HepG2 (cell line): ENCODE results near the gene TYMS. TPM values are rescaled to one million over a fixed set of nuclear protein-coding genes. Genes with fewer than 3 reads are reported as not detected.

Source experiments
- ATAC-seq: fragments of 200-7000 bp; cut with Tn5 transposase; 3 replicates; pipeline ENCODE4 v1.9.1; 2020; ENCODE audit warnings: mild to moderate bottlenecking, moderate library complexity
- BruUV-seq: library from RNA; stranded (reverse); fragments of 400-500 nt; replicated peaks from 2 replicates; lab custom pipeline; 2021; lab: Mats Ljungman, UMichigan
- CTCF ChIA-PET: fragments of 300-600 bp; formaldehyde crosslinking; extraction: SDS; loops from one replicate; lab custom pipeline; 2021; ENCODE audit warnings: low total read pairs, inconsistent platforms, low intra/inter-chr PET ratio; lab: Yijun Ruan, JAX
- POLR2A ChIA-PET: fragments of 350-600 bp; sonication (Branson Sonifier 250); formaldehyde crosslinking; loops from one replicate; lab custom pipeline; 2020; ENCODE audit warnings: antibody characterized with exemption, inconsistent platforms; lab: Yijun Ruan, JAX
- DNase-seq: peaks from one replicate; pipeline ENCODE4 v3.0.0-alpha.2; 2015; ENCODE audit warnings: low spot score
- FAIRE-seq: peaks from 3 replicates; lab custom pipeline; 2011; peaks lifted over from hg19 to GRCh38; lab: Jason Lieb, UNC
- H2AFZ ChIP-seq: one replicate; pipeline ENCODE4 v1.6.1; 2011; ENCODE audit warnings: low read length, inconsistent platforms
- H3K27ac ChIP-seq: fragments of 300-600 bp; 3 replicates; pipeline ENCODE4 v1.8.0; 2011; ENCODE audit warnings: mixed run types, mild to moderate bottlenecking, mixed read lengths, low read length, inconsistent platforms; ENCODE audit not compliant: insufficient read depth; ENCODE audit errors: extremely low read length
- H3K27me3 ChIP-seq, 2 experiments: fragments of 200-600 bp in 1 of 2; 2 replicates in 1 of 2; 3 replicates in 1 of 2; pipeline versions ENCODE4 v1.6.0 to v1.8.0; 2011; ENCODE audit warnings: low read length in 2 of 2, mild to moderate bottlenecking in 2 of 2, moderate library complexity in 2 of 2, inconsistent platforms in 1 of 2; ENCODE audit not compliant: insufficient read depth in 2 of 2, control insufficient read depth in 1 of 2
- H3K36me3 ChIP-seq, 2 experiments: fragments of 200-600 bp in 1 of 2; replicated peaks in 1 of 2; 2 replicates in 1 of 2; 3 replicates in 1 of 2; pipeline versions ENCODE4 v1.5.1 to v1.8.0; 2011; ENCODE audit warnings: low read length in 2 of 2, inconsistent platforms in 1 of 2; ENCODE audit not compliant: insufficient read depth in 2 of 2, control insufficient read depth in 1 of 2
- H3K4me1 ChIP-seq: 2 replicates; pipeline ENCODE4 v1.5.1; 2012; ENCODE audit warnings: low read length, inconsistent platforms; ENCODE audit not compliant: insufficient read depth
- H3K4me2 ChIP-seq: 2 replicates; pipeline ENCODE4 v1.6.0; 2011; ENCODE audit warnings: low read depth, low read length, inconsistent platforms
- H3K4me3 ChIP-seq, 3 experiments: fragments of 200-600 bp in 1 of 3; sonication (generic), shearing (Covaris generic) in 1 of 3; replicated peaks in 1 of 3; 2 replicates each; pipeline ENCODE4 v1.5.1; 2011 to 2016; ENCODE audit warnings: low read length in 3 of 3, inconsistent platforms in 2 of 3, low read depth in 2 of 3, mild to moderate bottlenecking in 2 of 3, control low read depth in 1 of 3, mixed read lengths in 1 of 3; ENCODE audit not compliant: insufficient read depth in 1 of 3
- H3K79me2 ChIP-seq: one replicate; pipeline ENCODE4 v1.6.1; 2011; ENCODE audit warnings: low read length, inconsistent platforms; ENCODE audit not compliant: insufficient read depth
- H3K9ac ChIP-seq: 2 replicates; pipeline ENCODE4 v1.6.0; 2011; ENCODE audit warnings: mild to moderate bottlenecking, low read depth, low read length, inconsistent platforms; ENCODE audit not compliant: insufficient read depth
- H3K9me3 ChIP-seq: 2 replicates; pipeline ENCODE4 v1.5.1; 2012; ENCODE audit warnings: mild to moderate bottlenecking, low read length
- H4K20me1 ChIP-seq: 2 replicates; pipeline ENCODE4 v1.6.0; 2011; ENCODE audit warnings: inconsistent platforms, mild to moderate bottlenecking, low read length, moderate library complexity; ENCODE audit not compliant: insufficient read depth
- ARHGAP35 ChIP-seq: sonication (generic); formaldehyde crosslinking; IDR thresholded peaks from 2 replicates; pipeline ENCODE4 v1.9.0; 2022; ENCODE audit warnings: mild to moderate bottlenecking, inconsistent platforms, moderate library complexity, missing genetic modification reagents, borderline replicate concordance
- ERF ChIP-seq: IDR thresholded peaks from 2 replicates; pipeline ENCODE4 v1.6.1; 2018; ENCODE audit warnings: missing biosample characterization, missing genetic modification reagents
- FLYWCH1 ChIP-seq: sonication (generic); formaldehyde crosslinking; IDR thresholded peaks from 2 replicates; pipeline ENCODE4 v1.8.1; 2023; ENCODE audit warnings: mild to moderate bottlenecking, missing genetic modification reagents
- GATAD1 ChIP-seq: IDR thresholded peaks from 2 replicates; pipeline ENCODE4 v1.6.1; 2016; ENCODE audit warnings: missing genetic modification reagents, missing compliant biosample characterization
- HNRNPK ChIP-seq: fragments of 200-400 bp; formaldehyde crosslinking; IDR thresholded peaks from 2 replicates; pipeline ENCODE4 v1.6.1; 2018; ENCODE audit warnings: low read length, low read depth, moderate library complexity, mild to moderate bottlenecking; ENCODE audit not compliant: poor library complexity, severe bottlenecking
- MAFK ChIP-seq, 2 experiments: IDR thresholded peaks in 1 of 2; conservative IDR thresholded peaks in 1 of 2; 2 replicates each; pipeline ENCODE4 v1.6.1; 2011; ENCODE audit warnings: improper control_type of control experiment in 2 of 2, low read length in 2 of 2
- NR0B2 ChIP-seq: sonication (generic); formaldehyde crosslinking; IDR thresholded peaks from 2 replicates; pipeline ENCODE4 v1.4.0; 2020; ENCODE audit warnings: mild to moderate bottlenecking, missing genetic modification reagents
- SMAD3 ChIP-seq: sonication (generic); formaldehyde crosslinking; IDR thresholded peaks from 2 replicates; pipeline ENCODE4 v1.4.0; 2020; ENCODE audit warnings: missing genetic modification reagents
- SSRP1 ChIP-seq: IDR thresholded peaks from 2 replicates; pipeline ENCODE4 v1.6.1; 2016; ENCODE audit warnings: control low read depth
- TP53 ChIP-seq: sonication (generic); formaldehyde crosslinking; conservative IDR thresholded peaks from 2 replicates; pipeline ENCODE4 v1.4.0; 2020; ENCODE audit warnings: missing genetic modification reagents
- ZMYM2 ChIP-seq: sonication (generic); formaldehyde crosslinking; IDR thresholded peaks from 2 replicates; pipeline ENCODE4 v1.8.0; 2022; ENCODE audit warnings: mild to moderate bottlenecking, missing genetic modification reagents
- ZMYM3 ChIP-seq: sonication (generic); formaldehyde crosslinking; IDR thresholded peaks from 2 replicates; pipeline ENCODE4 v1.5.1; 2020; ENCODE audit warnings: mild to moderate bottlenecking, missing genetic modification reagents
- ZNF614 ChIP-seq: IDR thresholded peaks from 2 replicates; pipeline ENCODE4 v1.6.1; 2018; ENCODE audit warnings: missing biosample characterization, missing genetic modification reagents, inconsistent platforms, borderline replicate concordance
- ZNF619 ChIP-seq: sonication (generic); formaldehyde crosslinking; IDR thresholded peaks from 2 replicates; pipeline ENCODE4 v1.4.0; 2020; ENCODE audit warnings: mild to moderate bottlenecking, missing genetic modification reagents
- ZNF790 ChIP-seq: sonication (generic); formaldehyde crosslinking; IDR thresholded peaks from 2 replicates; pipeline ENCODE4 v1.8.0; 2022; ENCODE audit warnings: missing genetic modification reagents, mild to moderate bottlenecking, borderline replicate concordance
- ZNF878 ChIP-seq: sonication (generic); formaldehyde crosslinking; IDR thresholded peaks from 2 replicates; pipeline ENCODE4 v1.8.1; 2023; ENCODE audit warnings: mild to moderate bottlenecking, missing genetic modification reagents, moderate library complexity
- WGBS: methylation state at CpG from one replicate; pipeline ENCODE4 v1.1.6; 2017; ENCODE audit warnings: low lambda C conversion rate; 5-methylcytosine and 5-hydroxymethylcytosine counted together
- in situ Hi-C: cut with HindIII; loops from 2 replicates; pipeline ENCODE4 v1.10.0; 2017; ENCODE audit warnings: low pct_unique_long_range_greater_than_20kb; ENCODE audit not compliant: extremely low pct_ligation_motif_present
- intact Hi-C: fragments of 100-400 bp; cut with micrococcal nuclease; formaldehyde crosslinking; loops from one replicate; pipeline ENCODE4 v1.10.0; 2022; ENCODE audit not compliant: unreplicated experiment
- polyA plus RNA-seq, 8 experiments: library from polyadenylated mRNA; depleted of rRNA in 3 of 8; stranded (reverse) in 7 of 8; unstranded in 1 of 8; fragments of >200 nt; fragmentation: Illumina TruSeq in 4 of 8; extraction: Trizol in 4 of 8; gene quantifications; 2 replicates each; pipeline versions ENCODE4 v1.2.1 to v1.2.3, GENCODE V29; 2011 to 2016; ENCODE audit warnings: low read depth in 4 of 8, missing spikeins in 1 of 8, mixed read lengths in 1 of 8; ENCODE audit not compliant: insufficient read depth in 1 of 8
- total RNA-seq, 5 experiments: library from RNA; depleted of rRNA; stranded (reverse); fragments of >200 nt; fragmentation: Illumina TruSeq; extraction: Trizol; gene quantifications; 2 replicates each; pipeline ENCODE4 v1.2.3, GENCODE V29; 2016; ENCODE audit warnings: low read depth in 1 of 5
- TF ChIP-seq, protein P1 (sequence below): sonication (generic); formaldehyde crosslinking; IDR thresholded peaks from 2 replicates; pipeline ENCODE4 v1.4.0; 2020; ENCODE audit warnings: missing genetic modification reagents, borderline replicate concordance

Gene TYMS
- total and polyA plus RNA-seq, 2 of the 13 experiments (the other 11 are each of a cell fraction or from before 2014, with no cell fraction given): 80.1 to 106 TPM

GRCh38 chr18:612156-612555 lies 45.3 kb upstream of the TYMS start (continued):
- TF ChIP-seq NR0B2 (CRISPR knock-in tag) (no peak), ZMYM2 (CRISPR knock-in tag) (no peak), ZNF619 (CRISPR knock-in tag) (no peak), GATAD1 (CRISPR knock-in tag) (no peak), ERF (no peak), ZNF878 (CRISPR knock-in tag) (no peak), SMAD3 (CRISPR knock-in tag) (no peak), TP53 (no peak)
- TF ChIP-seq, protein P1, sequence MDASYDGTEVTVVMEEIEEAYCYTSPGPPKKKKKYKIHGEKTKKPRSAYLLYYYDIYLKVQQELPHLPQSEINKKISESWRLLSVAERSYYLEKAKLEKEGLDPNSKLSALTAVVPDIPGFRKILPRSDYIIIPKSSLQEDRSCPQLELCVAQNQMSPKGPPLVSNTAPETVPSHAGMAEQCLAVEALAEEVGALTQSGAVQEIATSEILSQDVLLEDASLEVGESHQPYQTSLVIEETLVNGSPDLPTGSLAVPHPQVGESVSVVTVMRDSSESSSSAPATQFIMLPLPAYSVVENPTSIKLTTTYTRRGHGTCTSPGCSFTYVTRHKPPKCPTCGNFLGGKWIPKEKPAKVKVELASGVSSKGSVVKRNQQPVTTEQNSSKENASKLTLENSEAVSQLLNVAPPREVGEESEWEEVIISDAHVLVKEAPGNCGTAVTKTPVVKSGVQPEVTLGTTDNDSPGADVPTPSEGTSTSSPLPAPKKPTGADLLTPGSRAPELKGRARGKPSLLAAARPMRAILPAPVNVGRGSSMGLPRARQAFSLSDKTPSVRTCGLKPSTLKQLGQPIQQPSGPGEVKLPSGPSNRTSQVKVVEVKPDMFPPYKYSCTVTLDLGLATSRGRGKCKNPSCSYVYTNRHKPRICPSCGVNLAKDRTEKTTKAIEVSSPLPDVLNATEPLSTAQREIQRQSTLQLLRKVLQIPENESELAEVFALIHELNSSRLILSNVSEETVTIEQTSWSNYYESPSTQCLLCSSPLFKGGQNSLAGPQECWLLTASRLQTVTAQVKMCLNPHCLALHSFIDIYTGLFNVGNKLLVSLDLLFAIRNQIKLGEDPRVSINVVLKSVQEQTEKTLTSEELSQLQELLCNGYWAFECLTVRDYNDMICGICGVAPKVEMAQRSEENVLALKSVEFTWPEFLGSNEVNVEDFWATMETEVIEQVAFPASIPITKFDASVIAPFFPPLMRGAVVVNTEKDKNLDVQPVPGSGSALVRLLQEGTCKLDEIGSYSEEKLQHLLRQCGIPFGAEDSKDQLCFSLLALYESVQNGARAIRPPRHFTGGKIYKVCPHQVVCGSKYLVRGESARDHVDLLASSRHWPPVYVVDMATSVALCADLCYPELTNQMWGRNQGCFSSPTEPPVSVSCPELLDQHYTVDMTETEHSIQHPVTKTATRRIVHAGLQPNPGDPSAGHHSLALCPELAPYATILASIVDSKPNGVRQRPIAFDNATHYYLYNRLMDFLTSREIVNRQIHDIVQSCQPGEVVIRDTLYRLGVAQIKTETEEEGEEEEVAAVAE: no peak

DNA sequence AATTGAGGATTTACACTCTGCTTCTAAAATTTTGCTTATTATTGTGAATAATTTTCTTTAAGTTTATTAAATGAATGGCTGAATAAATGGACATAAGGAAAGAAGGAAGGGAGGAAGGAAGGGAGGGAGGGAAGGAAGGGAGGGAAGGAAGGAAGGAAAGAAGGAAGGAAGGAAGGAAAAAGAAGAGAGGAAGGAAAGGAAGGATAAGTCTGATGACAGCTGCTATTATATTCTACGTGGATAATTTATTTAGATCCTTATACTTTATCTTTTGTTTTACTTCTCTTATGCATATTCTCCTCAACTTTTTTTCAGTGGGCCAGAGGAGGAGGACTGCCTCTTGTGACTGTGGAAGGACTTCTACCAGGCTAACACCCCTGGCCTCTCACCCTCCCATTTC lies 43.3 kb upstream of the TYMS start:
- Histone ChIP-seq H3K36me3 (no peaks in the 10 kb centered on the region), H3K79me2 (no peaks in the 10 kb centered on the region), H3K27me3 (no peaks in the 10 kb centered on the region; a peak in 3 of 5 replicates), H3K4me1 (no peaks in the 10 kb centered on the region), H3K27ac (no peak overlapping the region), H4K20me1 (no peaks in the 10 kb centered on the region), H3K4me2 (no peak overlapping the region), H2AFZ (no peak overlapping the region), H3K9ac (no peak overlapping the region), H3K9me3 (no peaks in the 10 kb centered on the region), H3K4me3 (no peak overlapping the region)
- in situ Hi-C loops (loop anchor here (10.0 to 25.0 kb wide), 2 partner anchors 223 to 339 kb away; no protein-coding TSS in a partner anchor), intact Hi-C loops (no loop called here)
- ATAC-seq: no peak
- DNase-seq: no peak
- no TSS peak for BruUV-seq
- POLR2A ChIA-PET: no interaction called here
- no peak for TF ChIP-seq FLYWCH1
- TF ChIP-seq MAFK (conservative IDR thresholded peaks at IDR 0.05 in 1 of 2, IDR thresholded peaks at IDR 0.05 in 1 of 2; ENCODE audit: low read length in 2 of 2): no peak
- TF ChIP-seq ZNF614: no peak
- TF ChIP-seq HNRNPK: peak; percentile 61
- no peak for TF ChIP-seq ZNF790 (CRISPR knock-in tag)
- TF ChIP-seq ARHGAP35 (CRISPR knock-in tag): no peak
- no peak for TF ChIP-seq ZMYM3 (CRISPR knock-in tag)
- TF ChIP-seq SSRP1 (CRISPR knock-in tag): no peak
- WGBS: 28% methylated on average over 1 of the region's 1 CpG
- no peak for FAIRE-seq
- CTCF ChIA-PET: no interaction called here
